GM23248 (cell line): ENCODE measurements around the gene MYL4.

Source experiments
- EZH2 ChIP-seq: fragments of 200-600 bp; sonication (generic); IDR thresholded peaks from 2 replicates; pipeline ENCODE4 v1.6.1; 2018; ENCODE audit warnings: antibody characterized with exemption, mild to moderate bottlenecking; ENCODE audit not compliant: insufficient read depth, poor library complexity, severe bottlenecking
- EZH2phosphoT487 ChIP-seq: fragments of 200-600 bp; sonication (generic); IDR thresholded peaks from 2 replicates; pipeline ENCODE4 v1.6.1; 2018; ENCODE audit warnings: antibody characterized with exemption, moderate library complexity, mild to moderate bottlenecking, low read depth; ENCODE audit not compliant: insufficient read depth

DNA sequence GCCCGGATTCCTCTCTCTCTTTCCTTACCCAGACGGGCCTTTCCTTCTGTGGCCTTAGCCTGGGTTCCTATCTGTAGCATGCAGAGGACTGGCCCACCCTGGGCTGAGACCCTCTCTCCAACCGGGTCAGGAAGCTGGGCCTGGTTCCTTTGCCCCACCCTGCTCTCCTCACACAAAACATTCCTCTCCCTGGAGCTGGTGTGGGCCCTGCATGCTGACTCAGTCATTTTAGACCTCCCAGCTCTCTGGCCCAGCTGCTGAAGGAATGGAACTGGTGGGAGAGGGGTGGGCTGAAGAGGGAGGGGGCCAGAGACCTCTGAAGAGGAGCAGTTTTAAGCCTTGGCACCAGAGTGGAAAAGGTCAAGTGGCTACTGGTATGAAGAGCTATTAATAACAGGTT, 957 bp downstream of the MYL4 start:
- TF ChIP-seq EZH2 (no peak), EZH2phosphoT487 (no peak)
